ENCODE data around the gene CCDC146.
"Not testable (repeated sequence)": the region's sequence is repeated elsewhere in the genome, so short reads cannot be mapped to it uniquely, and the experiment has no call there.

CCDC146 gene

DNA sequence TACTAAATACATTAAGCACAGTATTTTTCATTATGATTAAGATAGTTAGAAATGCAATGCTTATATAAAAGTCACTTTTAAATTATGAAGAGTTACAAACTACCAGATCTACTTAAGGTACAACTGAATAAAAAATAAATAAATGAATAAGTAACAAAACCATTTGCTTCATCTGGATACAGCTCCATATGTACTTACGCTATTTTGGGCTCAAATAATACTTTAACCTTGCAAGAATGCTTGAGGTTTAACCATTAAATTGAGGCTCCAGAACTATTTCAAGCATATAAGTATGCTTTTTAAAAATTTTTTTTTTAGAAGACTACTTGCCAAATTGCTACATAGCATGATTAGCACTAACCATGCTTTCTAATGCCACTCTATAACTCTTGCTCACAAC is 14.1 kb upstream of the CCDC146 start:
- not testable (repeated sequence) for H3K4me3 ChIP-seq (ENCODE audit: low read length); H3K4me1 ChIP-seq (ENCODE audit: control insufficient read depth, insufficient read depth, low read length)

DNA sequence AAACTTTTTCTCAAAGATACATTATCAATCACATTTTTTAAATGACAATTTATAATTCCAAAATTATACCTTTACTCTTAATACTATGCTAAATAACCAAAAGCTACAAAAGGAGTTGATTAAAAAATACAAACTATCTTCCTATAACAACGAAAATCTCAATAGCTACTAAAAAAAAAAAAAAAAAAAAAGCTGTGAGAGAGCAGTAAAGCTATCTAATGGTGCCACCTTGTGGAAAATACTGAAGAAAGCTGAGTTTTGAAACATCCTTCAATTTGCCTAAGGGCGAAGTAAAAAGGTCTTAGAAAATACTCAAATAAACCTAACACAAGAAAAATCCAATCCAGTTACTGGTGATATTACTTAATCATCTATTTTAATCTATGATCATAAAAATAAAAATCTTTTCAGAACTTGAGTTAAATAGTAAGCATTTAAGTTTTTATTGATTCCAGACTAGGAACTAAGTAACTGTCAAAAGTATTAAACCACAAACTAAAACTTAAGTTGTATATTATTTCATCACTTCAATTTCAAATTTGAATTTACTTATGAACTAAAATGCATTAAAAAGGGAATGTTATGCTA is 9.6 kb upstream of the CCDC146 start:
- H3K4me1 ChIP-seq (ENCODE audit: control insufficient read depth, insufficient read depth, low read length); H3K4me3 ChIP-seq (ENCODE audit: low read length); H3K27me3 ChIP-seq (ENCODE audit: control insufficient read depth, insufficient read depth, low read length); H3K36me3 ChIP-seq (ENCODE audit: control insufficient read depth, insufficient read depth, low read length); H3K9ac ChIP-seq (ENCODE audit: low read length); H3K9me3 ChIP-seq (ENCODE audit: control insufficient read depth, low read length): not testable (repeated sequence)

More for the DNA sequence above, 14.1 kb upstream of the CCDC146 start:
- H3K9ac ChIP-seq (ENCODE audit: low read length); H3K36me3 ChIP-seq (ENCODE audit: control insufficient read depth, insufficient read depth, low read length); H3K27me3 ChIP-seq (ENCODE audit: control insufficient read depth, insufficient read depth, low read length); H3K9me3 ChIP-seq (ENCODE audit: control insufficient read depth, low read length): not testable (repeated sequence)

DNA sequence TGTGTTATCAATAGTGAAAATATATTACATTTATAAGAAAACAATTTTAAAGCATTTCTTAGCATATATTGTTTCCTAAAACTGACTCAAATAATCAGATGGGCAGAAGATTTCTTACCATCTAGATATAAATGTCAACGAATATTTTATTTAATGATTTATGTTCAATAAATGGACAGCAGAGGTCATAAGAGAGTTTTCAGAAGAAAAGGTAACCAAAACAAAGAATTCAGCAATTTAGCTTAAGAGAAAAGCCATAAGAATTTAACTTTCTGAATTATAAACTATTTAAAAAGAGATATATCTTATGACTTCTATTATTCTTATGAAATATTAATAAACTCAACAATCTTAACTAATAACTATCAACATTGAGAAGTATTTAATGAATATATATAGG is 3.1 kb downstream of the CCDC146 start:
- H3K4me1 ChIP-seq (ENCODE audit: control insufficient read depth, insufficient read depth, low read length); H3K9me3 ChIP-seq (ENCODE audit: control insufficient read depth, low read length); H3K27me3 ChIP-seq (ENCODE audit: control insufficient read depth, insufficient read depth, low read length); H3K9ac ChIP-seq (ENCODE audit: low read length); H3K36me3 ChIP-seq (ENCODE audit: control insufficient read depth, insufficient read depth, low read length); H3K4me3 ChIP-seq (ENCODE audit: low read length): not testable (repeated sequence)

DNA sequence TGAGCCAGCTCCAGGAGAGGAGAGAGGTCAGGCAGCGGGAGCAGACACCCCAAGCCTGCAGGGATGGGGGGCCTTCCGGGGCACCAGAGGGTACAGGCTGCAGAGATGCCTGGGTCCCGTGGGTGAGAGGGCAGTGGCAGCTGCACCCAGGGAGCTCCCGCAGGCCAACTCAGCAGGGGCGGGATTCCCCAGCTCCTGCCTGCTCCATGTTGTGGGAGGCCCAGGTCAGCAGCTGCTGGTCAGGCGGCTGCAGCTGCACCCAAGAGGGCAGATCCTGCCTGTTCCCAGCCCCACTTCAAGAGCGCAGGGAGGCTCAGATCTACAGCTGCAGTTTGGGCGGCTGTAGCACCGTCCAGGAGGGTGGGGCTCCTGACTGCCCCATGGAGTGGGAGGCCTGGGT is 4.6 kb downstream of the CCDC146 start:
- H3K4me3 ChIP-seq (ENCODE audit: low read length); H3K9ac ChIP-seq (ENCODE audit: low read length); H3K36me3 ChIP-seq (ENCODE audit: control insufficient read depth, insufficient read depth, low read length); H3K4me1 ChIP-seq (ENCODE audit: control insufficient read depth, insufficient read depth, low read length); H3K9me3 ChIP-seq (ENCODE audit: control insufficient read depth, low read length); H3K27me3 ChIP-seq (ENCODE audit: control insufficient read depth, insufficient read depth, low read length): not testable (repeated sequence)

GRCh38 chr7:77128582-77129410 is 6.4 kb downstream of the CCDC146 start:
- not testable (repeated sequence) for H3K9me3 ChIP-seq (ENCODE audit: control insufficient read depth, low read length); H3K9ac ChIP-seq (ENCODE audit: low read length); H3K4me1 ChIP-seq (ENCODE audit: control insufficient read depth, insufficient read depth, low read length); H3K4me3 ChIP-seq (ENCODE audit: low read length); H3K36me3 ChIP-seq (ENCODE audit: control insufficient read depth, insufficient read depth, low read length); H3K27me3 ChIP-seq (ENCODE audit: control insufficient read depth, insufficient read depth, low read length)

- H3K9me3 ChIP-seq (ENCODE audit: control insufficient read depth, low read length); H3K36me3 ChIP-seq (ENCODE audit: control insufficient read depth, insufficient read depth, low read length); H3K4me3 ChIP-seq (ENCODE audit: low read length); H3K9ac ChIP-seq (ENCODE audit: low read length); H3K27me3 ChIP-seq (ENCODE audit: control insufficient read depth, insufficient read depth, low read length); H3K4me1 ChIP-seq (ENCODE audit: control insufficient read depth, insufficient read depth, low read length): not testable (repeated sequence)
Observed at GRCh38 chr7:77131781-77132180, 9.4 kb downstream of the CCDC146 start.

GRCh38 chr7:77138668-77139067 is 16.3 kb downstream of the CCDC146 start:
- not testable (repeated sequence) for H3K27me3 ChIP-seq (ENCODE audit: control insufficient read depth, insufficient read depth, low read length); H3K9ac ChIP-seq (ENCODE audit: low read length); H3K9me3 ChIP-seq (ENCODE audit: control insufficient read depth, low read length); H3K4me3 ChIP-seq (ENCODE audit: low read length); H3K4me1 ChIP-seq (ENCODE audit: control insufficient read depth, insufficient read depth, low read length); H3K36me3 ChIP-seq (ENCODE audit: control insufficient read depth, insufficient read depth, low read length)

DNA sequence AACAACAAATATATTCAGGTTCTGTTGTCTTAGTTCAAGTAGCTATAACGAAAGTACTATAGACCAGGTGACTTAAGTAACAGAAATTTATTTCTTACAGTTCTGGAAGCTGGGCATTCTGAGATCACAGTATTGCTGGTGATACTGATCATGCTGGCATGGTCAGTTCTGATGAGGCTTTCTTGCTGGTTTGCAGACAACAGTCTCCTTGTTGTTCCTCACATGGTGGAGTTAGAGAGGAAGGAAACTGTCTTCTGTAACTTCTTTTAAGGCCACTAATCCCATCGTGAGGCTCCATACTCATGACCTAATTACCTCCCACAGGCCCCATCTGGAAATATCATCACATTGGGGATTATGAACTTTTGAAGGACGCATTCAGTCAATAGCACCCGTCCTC is 17.9 kb downstream of the CCDC146 start:
- H3K36me3 ChIP-seq (ENCODE audit: control insufficient read depth, insufficient read depth, low read length); H3K4me1 ChIP-seq (ENCODE audit: control insufficient read depth, insufficient read depth, low read length); H3K9me3 ChIP-seq (ENCODE audit: control insufficient read depth, low read length): not testable (repeated sequence)

GRCh38 chr7:77152232-77152631 is 29.8 kb downstream of the CCDC146 start:
- not testable (repeated sequence) for H3K36me3 ChIP-seq (ENCODE audit: control insufficient read depth, insufficient read depth, low read length); H3K9me3 ChIP-seq (ENCODE audit: control insufficient read depth, low read length); H3K4me1 ChIP-seq (ENCODE audit: control insufficient read depth, insufficient read depth, low read length); H3K9ac ChIP-seq (ENCODE audit: low read length); H3K27me3 ChIP-seq (ENCODE audit: control insufficient read depth, insufficient read depth, low read length); H3K4me3 ChIP-seq (ENCODE audit: low read length)

More for the DNA sequence above, 17.9 kb downstream of the CCDC146 start:
- H3K4me3 ChIP-seq (ENCODE audit: low read length); H3K27me3 ChIP-seq (ENCODE audit: control insufficient read depth, insufficient read depth, low read length); H3K9ac ChIP-seq (ENCODE audit: low read length): not testable (repeated sequence)

DNA sequence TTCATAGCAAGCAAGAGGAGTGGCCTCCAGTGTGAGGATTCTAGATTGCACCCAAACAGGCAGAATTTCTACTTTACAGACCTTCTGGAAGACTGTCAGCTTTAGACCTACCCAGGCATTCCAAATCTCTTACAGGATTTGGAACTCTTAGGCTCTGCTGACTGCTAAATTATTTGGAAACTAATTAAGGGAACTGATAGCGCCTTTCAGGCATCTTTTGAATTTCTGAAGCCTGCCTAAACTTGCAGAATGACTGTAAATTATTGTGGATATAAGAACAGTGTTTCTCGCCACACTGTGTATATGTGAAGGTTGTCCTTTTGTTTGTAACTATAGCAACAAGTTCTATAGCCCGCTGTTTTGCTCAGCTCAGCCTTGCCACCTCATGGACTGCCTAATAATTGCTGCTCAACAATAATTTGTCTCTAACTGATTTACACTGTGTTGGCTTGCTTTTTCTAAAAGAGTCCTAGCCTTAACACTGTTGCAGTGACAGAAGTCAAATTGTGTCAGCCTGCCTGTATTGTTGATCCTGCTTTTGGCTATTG is 32.6 kb downstream of the CCDC146 start:
- H3K36me3 ChIP-seq (ENCODE audit: control insufficient read depth, insufficient read depth, low read length); H3K9me3 ChIP-seq (ENCODE audit: control insufficient read depth, low read length); H3K4me1 ChIP-seq (ENCODE audit: control insufficient read depth, insufficient read depth, low read length); H3K9ac ChIP-seq (ENCODE audit: low read length); H3K27me3 ChIP-seq (ENCODE audit: control insufficient read depth, insufficient read depth, low read length); H3K4me3 ChIP-seq (ENCODE audit: low read length): not testable (repeated sequence)

DNA sequence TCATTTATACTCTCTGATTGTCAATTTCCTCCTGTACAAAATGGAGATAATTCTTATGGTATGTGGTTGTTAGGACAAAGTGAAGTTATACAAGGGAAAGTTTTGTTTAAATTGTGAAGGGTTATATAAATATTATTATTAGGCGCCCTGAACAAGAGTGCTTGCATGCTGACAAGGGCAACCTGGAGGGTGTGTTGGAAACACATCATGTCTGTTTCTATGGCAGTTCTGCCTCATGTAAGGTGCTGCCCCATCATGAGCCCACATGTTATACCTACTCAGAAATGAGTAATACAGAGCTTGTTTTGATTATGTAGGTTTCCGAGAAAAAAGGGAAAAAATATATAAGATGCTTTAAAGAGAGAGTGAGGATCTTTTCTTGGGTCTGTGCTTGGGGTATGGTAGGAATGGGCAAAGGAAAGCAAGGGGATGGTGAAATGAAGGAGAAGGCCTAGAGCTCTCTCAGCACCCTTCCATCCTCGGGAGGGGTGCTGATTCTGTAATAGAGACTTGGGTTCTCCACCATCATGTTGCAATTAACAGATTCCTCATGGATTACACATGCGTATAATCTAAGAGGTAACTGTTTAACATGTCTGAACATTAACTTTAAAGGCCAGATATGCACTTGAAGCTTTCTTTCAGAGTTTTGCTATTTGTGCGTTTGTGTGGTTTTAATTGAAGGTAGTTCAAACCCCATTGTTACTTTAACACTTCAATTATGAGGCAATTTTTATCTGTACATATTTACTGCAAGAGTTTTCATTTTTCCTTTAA is 33.4 kb downstream of the CCDC146 start:
- not testable (repeated sequence) for H3K9me3 ChIP-seq (ENCODE audit: control insufficient read depth, low read length); H3K4me1 ChIP-seq (ENCODE audit: control insufficient read depth, insufficient read depth, low read length); H3K36me3 ChIP-seq (ENCODE audit: control insufficient read depth, insufficient read depth, low read length); H3K27me3 ChIP-seq (ENCODE audit: control insufficient read depth, insufficient read depth, low read length); H3K4me3 ChIP-seq (ENCODE audit: low read length); H3K9ac ChIP-seq (ENCODE audit: low read length)

- not testable (repeated sequence) for H3K9ac ChIP-seq (ENCODE audit: low read length); H3K4me1 ChIP-seq (ENCODE audit: control insufficient read depth, insufficient read depth, low read length); H3K9me3 ChIP-seq (ENCODE audit: control insufficient read depth, low read length); H3K27me3 ChIP-seq (ENCODE audit: control insufficient read depth, insufficient read depth, low read length); H3K4me3 ChIP-seq (ENCODE audit: low read length); H3K36me3 ChIP-seq (ENCODE audit: control insufficient read depth, insufficient read depth, low read length)
Observed at GRCh38 chr7:77157034-77157433, 34.6 kb downstream of the CCDC146 start.
